CD4-positive, alpha-beta T cell (primary cell): ENCODE measurements around the gene ROBO4. TPM values are rescaled to one million over a fixed set of nuclear protein-coding genes. Genes with fewer than 3 reads are reported as not detected.

Experiments used
- ATAC-seq: fragments of 200-7000 bp; cut with Tn5 transposase; one replicate; pipeline ENCODE4 v1.10.0; 2022; ENCODE audit warnings: mild to moderate bottlenecking; ENCODE audit not compliant: poor library complexity
- CTCF ChIA-PET: fragments of 350-600 bp; sonication (Branson Sonifier 250); formaldehyde crosslinking; loops from one replicate; lab custom pipeline; 2021; ENCODE audit warnings: antibody characterized with exemption, inconsistent platforms; lab: Charles Lee
- POLR2A ChIA-PET: fragments of 350-600 bp; sonication (Branson Sonifier 250); formaldehyde crosslinking; loops from one replicate; lab custom pipeline; 2021; ENCODE audit warnings: antibody characterized with exemption, inconsistent platforms; lab: Charles Lee
- DNase-seq, 14 experiments: peaks; one replicate each; pipeline ENCODE4 v3.0.0-alpha.2; 2013 to 2020; ENCODE audit warnings: mixed read lengths in 2 of 14
- H3K27ac ChIP-seq, 2 donors: one replicate each; pipeline versions ENCODE4 v1.5.1 to v1.7.0; 2013; ENCODE audit warnings: low read length in 2 of 2, low read depth in 1 of 2, mild to moderate bottlenecking in 1 of 2
- H3K27me3 ChIP-seq, 2 experiments: 1 replicate in 1 of 2; 2 replicates in 1 of 2; pipeline versions ENCODE4 v1.6.1 to v1.7.0; 2013; ENCODE audit warnings: low read length in 2 of 2, control low read depth in 1 of 2, mild to moderate bottlenecking in 1 of 2, moderate library complexity in 1 of 2; ENCODE audit not compliant: insufficient read depth in 2 of 2, control insufficient read depth in 1 of 2
- H3K36me3 ChIP-seq: one replicate; pipeline ENCODE4 v1.6.1; 2013; ENCODE audit warnings: low read length, control low read depth; ENCODE audit not compliant: insufficient read depth
- H3K4me1 ChIP-seq: one replicate; pipeline ENCODE4 v1.6.1; 2013; ENCODE audit warnings: low read length, control low read depth; ENCODE audit not compliant: insufficient read depth
- H3K4me3 ChIP-seq: one replicate; pipeline ENCODE4 v1.5.1; 2013; ENCODE audit warnings: mild to moderate bottlenecking, low read length, moderate library complexity
- H3K9me3 ChIP-seq, 2 experiments: 1 replicate in 1 of 2; 2 replicates in 1 of 2; pipeline versions ENCODE4 v1.6.1 to v1.7.0; 2013; ENCODE audit warnings: low read length in 2 of 2, mild to moderate bottlenecking in 2 of 2, control low read depth in 1 of 2, moderate library complexity in 1 of 2; ENCODE audit not compliant: control insufficient read depth in 1 of 2, insufficient read depth in 1 of 2
- H3K27ac Mint-ChIP-seq: one replicate; pipeline ENCODE4 v1.8.0; 2020; ENCODE audit warnings: mixed read lengths
- H3K27me3 Mint-ChIP-seq: one replicate; pipeline ENCODE4 v1.8.0; 2021; ENCODE audit warnings: mixed read lengths
- H3K36me3 Mint-ChIP-seq: one replicate; pipeline ENCODE4 v1.8.0; 2021; ENCODE audit warnings: low read depth, mixed read lengths
- H3K4me1 Mint-ChIP-seq: one replicate; pipeline ENCODE4 v1.8.0; 2021; ENCODE audit warnings: low read depth, mixed read lengths
- H3K4me3 Mint-ChIP-seq: one replicate; pipeline ENCODE4 v1.8.0; 2020; ENCODE audit warnings: mild to moderate bottlenecking, mixed read lengths
- H3K9me3 Mint-ChIP-seq: one replicate; pipeline ENCODE4 v1.8.0; 2020; ENCODE audit warnings: mixed read lengths
- intact Hi-C, 2 experiments: fragments of 100-400 bp; cut with DNase I in 1 of 2; cut with micrococcal nuclease in 1 of 2; formaldehyde crosslinking; loops; one replicate each; pipeline versions ENCODE4 v1.15.1 to v1.9.0; 2023 to 2025; cut with DNase I, micrococcal nuclease
- total RNA-seq, 174 experiments: library from RNA in 2 of 174; stranded (reverse) in 2 of 174; gene quantifications; one replicate each; pipeline ENCODE4 v1.2.3 and lab custom pipeline; 2021 to 2026
- TF ChIP-seq, protein P1 (sequence below): fragments of 200-600 bp; IDR thresholded peaks from one replicate; pipeline ENCODE4 v1.8.0; 2022; ENCODE audit warnings: antibody characterized with exemption, mild to moderate bottlenecking

Gene ROBO4
- total RNA-seq, 2 experiments from 2014 or later, result not detected

- CTCF ChIA-PET, result no interaction called here
- peaks cover 83 to 96% of the 10 kb centered on the region in 2 experiments for H3K27me3 ChIP-seq
- H3K9me3 Mint-ChIP-seq, result no peaks in the 10 kb centered on the region
These were observed 55.8 kb downstream of the ROBO4 start for GRCh38 chr11:124841840-124842239.

DNA sequence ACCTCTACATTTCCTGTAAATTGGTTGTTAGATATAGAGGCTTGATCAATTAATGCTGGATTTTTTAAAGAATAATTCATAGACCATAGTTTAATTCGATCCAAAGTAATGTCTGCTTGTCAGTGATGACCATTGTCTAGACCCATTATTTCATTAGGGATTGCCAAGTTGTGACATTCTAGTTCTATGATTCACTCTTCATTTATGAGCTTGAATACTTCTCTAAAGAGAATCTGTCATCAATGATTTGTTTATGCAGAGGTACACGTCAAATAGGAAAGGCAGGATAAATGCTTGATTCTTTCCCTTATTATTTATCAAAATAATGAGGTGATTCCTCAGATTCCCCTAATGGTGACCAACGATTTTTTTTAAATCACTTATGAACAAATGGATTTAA is 56.5 kb downstream of the ROBO4 start:
- CTCF ChIA-PET, result no interaction called here
- no peak overlapping the region for H3K4me3 Mint-ChIP-seq
- peaks cover 77 to 90% of the 10 kb centered on the region in 2 experiments for H3K27me3 ChIP-seq
- H3K27me3 Mint-ChIP-seq, result peaks cover 91% of the 10 kb centered on the region
- POLR2A ChIA-PET, result interaction anchor here (1.2 kb wide), 1 partner anchor 40 kb away, joined by 3 read pairs; no protein-coding TSS in a partner anchor
- TF ChIP-seq, protein P1, sequence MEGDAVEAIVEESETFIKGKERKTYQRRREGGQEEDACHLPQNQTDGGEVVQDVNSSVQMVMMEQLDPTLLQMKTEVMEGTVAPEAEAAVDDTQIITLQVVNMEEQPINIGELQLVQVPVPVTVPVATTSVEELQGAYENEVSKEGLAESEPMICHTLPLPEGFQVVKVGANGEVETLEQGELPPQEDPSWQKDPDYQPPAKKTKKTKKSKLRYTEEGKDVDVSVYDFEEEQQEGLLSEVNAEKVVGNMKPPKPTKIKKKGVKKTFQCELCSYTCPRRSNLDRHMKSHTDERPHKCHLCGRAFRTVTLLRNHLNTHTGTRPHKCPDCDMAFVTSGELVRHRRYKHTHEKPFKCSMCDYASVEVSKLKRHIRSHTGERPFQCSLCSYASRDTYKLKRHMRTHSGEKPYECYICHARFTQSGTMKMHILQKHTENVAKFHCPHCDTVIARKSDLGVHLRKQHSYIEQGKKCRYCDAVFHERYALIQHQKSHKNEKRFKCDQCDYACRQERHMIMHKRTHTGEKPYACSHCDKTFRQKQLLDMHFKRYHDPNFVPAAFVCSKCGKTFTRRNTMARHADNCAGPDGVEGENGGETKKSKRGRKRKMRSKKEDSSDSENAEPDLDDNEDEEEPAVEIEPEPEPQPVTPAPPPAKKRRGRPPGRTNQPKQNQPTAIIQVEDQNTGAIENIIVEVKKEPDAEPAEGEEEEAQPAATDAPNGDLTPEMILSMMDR, result no peak
- intact Hi-C loops, result no loop called here
- no peak for ATAC-seq
- no peak overlapping the region for H3K27ac Mint-ChIP-seq
- H3K4me1 ChIP-seq, result peaks cover 25% of the 10 kb centered on the region
- peaks cover 0 to 4% of the 10 kb centered on the region in 2 experiments for H3K9me3 ChIP-seq
- no peaks in the 10 kb centered on the region for H3K36me3 Mint-ChIP-seq
- H3K4me1 Mint-ChIP-seq, result peaks cover 18% of the 10 kb centered on the region
- H3K27ac ChIP-seq, result no peak overlapping the region
- H3K9me3 Mint-ChIP-seq, result no peaks in the 10 kb centered on the region
- H3K4me3 ChIP-seq, result no peak overlapping the region
- no peak for DNase-seq
- no peaks in the 10 kb centered on the region for H3K36me3 ChIP-seq

More at GRCh38 chr11:124841840-124842239, 55.8 kb downstream of the ROBO4 start:
- no peak for ATAC-seq
- DNase-seq, result no peak
- Mint-ChIP-seq H3K36me3 (no peaks in the 10 kb centered on the region), H3K27me3 (peaks cover 94% of the 10 kb centered on the region), H3K27ac (no peak overlapping the region), H3K4me3 (no peak overlapping the region), H3K4me1 (peaks cover 14% of the 10 kb centered on the region)
- H3K27ac ChIP-seq, result no peak overlapping the region
- no peak overlapping the region for H3K4me3 ChIP-seq
- intact Hi-C loops, result loop anchor here (1.0 to 2.0 kb wide), 2 partner anchors 12 to 25 kb away; no protein-coding TSS in a partner anchor
- H3K4me1 ChIP-seq, result peaks cover 21% of the 10 kb centered on the region
- H3K9me3 ChIP-seq, result peaks cover 0 to 4% of the 10 kb centered on the region in 2 experiments
- POLR2A ChIA-PET, result interaction anchor here (0.6 to 1.2 kb wide), 2 partner anchors 35 to 41 kb away, joined by 3 read pairs; no protein-coding TSS in a partner anchor
- TF ChIP-seq, protein P1, result no peak
- H3K36me3 ChIP-seq, result no peaks in the 10 kb centered on the region

- Histone ChIP-seq H3K9me3 (peaks cover 0 to 4% of the 10 kb centered on the region in 2 experiments), H3K4me3 (no peak overlapping the region), H3K36me3 (no peaks in the 10 kb centered on the region), H3K4me1 (peaks cover 25% of the 10 kb centered on the region), H3K27me3 (peaks cover 75 to 85% of the 10 kb centered on the region in 2 experiments), H3K27ac (no peak overlapping the region)
- Mint-ChIP-seq H3K4me3 (no peak overlapping the region), H3K9me3 (no peaks in the 10 kb centered on the region), H3K4me1 (peaks cover 21% of the 10 kb centered on the region), H3K27ac (no peak overlapping the region), H3K27me3 (peaks cover 89% of the 10 kb centered on the region), H3K36me3 (no peaks in the 10 kb centered on the region)
- ChIA-PET POLR2A (no interaction called here), CTCF (interaction anchor here (1.2 kb wide), 1 partner anchor 25 kb away, joined by 4 read pairs; the partner anchor contains the start of gene ROBO3)
- intact Hi-C loops, result no loop called here
- DNase-seq, result no peak
- TF ChIP-seq, protein P1, result no peak
- ATAC-seq, result no peak
These were observed 57.0 kb downstream of the ROBO4 start for GRCh38 chr11:124840666-124841065.
